ENCODE results near the gene FOXD3. TPM values are rescaled to one million over a fixed set of nuclear protein-coding genes. Genes with fewer than 3 reads are reported as not detected.

Gene FOXD3
- total RNA-seq, 2 donors from 2014 or later, result not detected

- Mint-ChIP-seq H3K9me3 (peaks cover 7 to 8% of the 10 kb centered on the region in 2 donors), H3K27ac (no peak overlapping the region), H3K36me3 (peaks cover 28 to 41% of the 10 kb centered on the region in 2 donors)
- ATAC-seq (no peak), DNase-seq (ENCODE audit: low spot score in 2 of 2) (peak in 1 of 2 donors; percentile 18)
Measured at GRCh38 chr1:63318201-63318979, 4.0 kb upstream of the FOXD3 start.

GRCh38 chr1:63319046-63320021, 3.0 kb upstream of the FOXD3 start:
- DNase-seq (ENCODE audit: low spot score in 2 of 2) (peak in 1 of 2 donors; percentile 10), ATAC-seq (no peak)
- Mint-ChIP-seq H3K9me3 (peaks cover 7 to 8% of the 10 kb centered on the region in 2 donors), H3K27ac (peak overlapping the region in 1 of 2 donors; percentile 68), H3K36me3 (peaks cover 28 to 41% of the 10 kb centered on the region in 2 donors)

GRCh38 chr1:63320022-63320721, 2.2 kb upstream of the FOXD3 start:
- ATAC-seq (no peak), DNase-seq (ENCODE audit: low spot score in 2 of 2) (peak in 1 of 2 donors; percentile 27)
- H3K36me3 Mint-ChIP-seq, result peaks cover 28 to 41% of the 10 kb centered on the region in 2 donors
- H3K27ac Mint-ChIP-seq, result peak overlapping the region in 1 of 2 donors; percentile 68
- H3K9me3 Mint-ChIP-seq, result peaks cover 7 to 8% of the 10 kb centered on the region in 2 donors

- Mint-ChIP-seq H3K27ac (peak overlapping the region in 1 of 2 donors; percentile 52), H3K9me3 (peaks cover 7 to 8% of the 10 kb centered on the region in 2 donors), H3K36me3 (peaks cover 25 to 45% of the 10 kb centered on the region in 2 donors)
- DNase-seq (ENCODE audit: low spot score in 2 of 2) (peak in 1 of 2 donors; percentile 19), ATAC-seq (no peak)
Measured at GRCh38 chr1:63321066-63321784, 1.1 kb upstream of the FOXD3 start.

GRCh38 chr1:63321785-63322113, 618 bp upstream of the FOXD3 start:
- no peak for ATAC-seq
- peaks cover 7 to 8% of the 10 kb centered on the region in 2 donors for H3K9me3 Mint-ChIP-seq
- DNase-seq (ENCODE audit: low spot score in 2 of 2), result peak in 1 of 2 donors; percentile 6
- H3K27ac Mint-ChIP-seq, result peak overlapping the region in 1 of 2 donors; percentile 52
- H3K36me3 Mint-ChIP-seq, result peaks cover 24 to 48% of the 10 kb centered on the region in 2 donors

GRCh38 chr1:63322944-63323864, 837 bp downstream of the FOXD3 start:
- DNase-seq (ENCODE audit: low spot score in 2 of 2) (peak in 1 of 2 donors; percentile 49), ATAC-seq (peak; percentile 51 to 58)
- Mint-ChIP-seq H3K9me3 (peaks cover 10 to 11% of the 10 kb centered on the region in 2 donors), H3K27ac (peak overlapping the region in 1 of 2 donors; percentile 9), H3K36me3 (peaks cover 29 to 57% of the 10 kb centered on the region in 2 donors)

- DNase-seq (ENCODE audit: low spot score in 2 of 2) (peak in 1 of 2 donors; percentile 10), ATAC-seq (peak in 1 of 2 donors; percentile 12)
- H3K27ac Mint-ChIP-seq, result peak overlapping the region in 1 of 2 donors; percentile 91
- H3K36me3 Mint-ChIP-seq, result peaks cover 28 to 53% of the 10 kb centered on the region in 2 donors
- H3K9me3 Mint-ChIP-seq, result peaks cover 8% of the 10 kb centered on the region in 2 donors
Measured at GRCh38 chr1:63323865-63324778, 1.8 kb downstream of the FOXD3 start.

GRCh38 chr1:63324779-63325119, 2.4 kb downstream of the FOXD3 start:
- Mint-ChIP-seq H3K9me3 (peaks cover 4% of the 10 kb centered on the region in 2 donors), H3K36me3 (peaks cover 28 to 52% of the 10 kb centered on the region in 2 donors), H3K27ac (peak overlapping the region in 1 of 2 donors; percentile 91)
- ATAC-seq, result no peak
- no peak for DNase-seq (ENCODE audit: low spot score in 2 of 2)

GRCh38 chr1:63325279-63325985, 3.1 kb downstream of the FOXD3 start:
- Mint-ChIP-seq H3K27ac (no peak overlapping the region), H3K9me3 (peaks cover 4% of the 10 kb centered on the region in 2 donors), H3K36me3 (peaks cover 26 to 47% of the 10 kb centered on the region in 2 donors)
- no peak for ATAC-seq
- no peak for DNase-seq (ENCODE audit: low spot score in 2 of 2)

- Mint-ChIP-seq H3K36me3 (peaks cover 25 to 48% of the 10 kb centered on the region in 2 donors), H3K9me3 (peaks cover 4% of the 10 kb centered on the region in 2 donors), H3K27ac (peak overlapping the region in 1 of 2 donors; percentile 25)
- DNase-seq (ENCODE audit: low spot score in 2 of 2) (peak in 1 of 2 donors; percentile 6), ATAC-seq (no peak)
Measured at GRCh38 chr1:63326106-63326472, 3.7 kb downstream of the FOXD3 start.

- no peak for ATAC-seq
- peak overlapping the region in 1 of 2 donors; percentile 25 for H3K27ac Mint-ChIP-seq
Measured at GRCh38 chr1:63326473-63327380, 4.4 kb downstream of the FOXD3 start.

GRCh38 chr1:63327417-63328054, 5.2 kb downstream of the FOXD3 start:
- Mint-ChIP-seq H3K36me3 (peaks cover 16 to 39% of the 10 kb centered on the region in 2 donors), H3K27ac (peak overlapping the region in 1 of 2 donors; percentile 77), H3K9me3 (peaks cover 4% of the 10 kb centered on the region in 2 donors)
- DNase-seq (ENCODE audit: low spot score in 2 of 2) (peak in 1 of 2 donors; percentile 72), ATAC-seq (peak; percentile 56 to 58)

More at GRCh38 chr1:63326473-63327380, 4.4 kb downstream of the FOXD3 start:
- Mint-ChIP-seq H3K36me3 (peaks cover 19 to 41% of the 10 kb centered on the region in 2 donors), H3K9me3 (peaks cover 4% of the 10 kb centered on the region in 2 donors)
- DNase-seq (ENCODE audit: low spot score in 2 of 2), result peak in 1 of 2 donors; percentile 33

Data from activated naive CD4-positive, alpha-beta T cell treated with anti-CD3 and anti-CD28 coated beads, Interleukin-2, amount 50 U/mL, for 72 hours (primary cell).